Loucy (cell line): Measurements from ENCODE around the gene B3GAT3.

Source experiments
- CTCF ChIP-seq: fragments of 200-600 bp; sonication (generic); conservative IDR thresholded peaks from 2 replicates; pipeline ENCODE4 v1.5.1; 2014; ENCODE audit warnings: mild to moderate bottlenecking, antibody characterized with exemption, low read length
- EZH2phosphoT487 ChIP-seq: fragments of 200-600 bp; IDR thresholded peaks from 2 replicates; pipeline ENCODE4 v1.6.1; 2018; ENCODE audit warnings: antibody characterized with exemption, mild to moderate bottlenecking, moderate library complexity, borderline replicate concordance

- TF ChIP-seq CTCF = no peak
- TF ChIP-seq EZH2phosphoT487 = no peak
These were observed 21.9 kb downstream of the B3GAT3 start for GRCh38 chr11:62599901-62600300.
